Right lobe of liver (tissue), 4 donors: ENCODE data around the gene ADGRG6.

Experiments used
- POLR2A ChIP-seq: fragments of 450-650 bp; IDR thresholded peaks from one replicate; pipeline ENCODE4 v1.6.1; 2017; ENCODE audit warnings: antibody characterized with exemption, mild to moderate bottlenecking
- TF ChIP-seq, protein P1 (sequence below), 4 donors: fragments of 200-600 bp in 3 of 4; fragments of 450-650 bp in 1 of 4; IDR thresholded peaks; one replicate each; pipeline versions ENCODE4 v1.5.1 to v1.8.0; 2016 to 2022; ENCODE audit warnings: antibody characterized with exemption in 4 of 4, mild to moderate bottlenecking in 2 of 4
- donor health status: DM: no; HTN: no; CAD: no.
- donor health status: DM: no; HTN: no; CAD: no.
- donor health status: DM: no; HTN: yes; CAD: no.

- TF ChIP-seq POLR2A: no peak
- TF ChIP-seq, protein P1, sequence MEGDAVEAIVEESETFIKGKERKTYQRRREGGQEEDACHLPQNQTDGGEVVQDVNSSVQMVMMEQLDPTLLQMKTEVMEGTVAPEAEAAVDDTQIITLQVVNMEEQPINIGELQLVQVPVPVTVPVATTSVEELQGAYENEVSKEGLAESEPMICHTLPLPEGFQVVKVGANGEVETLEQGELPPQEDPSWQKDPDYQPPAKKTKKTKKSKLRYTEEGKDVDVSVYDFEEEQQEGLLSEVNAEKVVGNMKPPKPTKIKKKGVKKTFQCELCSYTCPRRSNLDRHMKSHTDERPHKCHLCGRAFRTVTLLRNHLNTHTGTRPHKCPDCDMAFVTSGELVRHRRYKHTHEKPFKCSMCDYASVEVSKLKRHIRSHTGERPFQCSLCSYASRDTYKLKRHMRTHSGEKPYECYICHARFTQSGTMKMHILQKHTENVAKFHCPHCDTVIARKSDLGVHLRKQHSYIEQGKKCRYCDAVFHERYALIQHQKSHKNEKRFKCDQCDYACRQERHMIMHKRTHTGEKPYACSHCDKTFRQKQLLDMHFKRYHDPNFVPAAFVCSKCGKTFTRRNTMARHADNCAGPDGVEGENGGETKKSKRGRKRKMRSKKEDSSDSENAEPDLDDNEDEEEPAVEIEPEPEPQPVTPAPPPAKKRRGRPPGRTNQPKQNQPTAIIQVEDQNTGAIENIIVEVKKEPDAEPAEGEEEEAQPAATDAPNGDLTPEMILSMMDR (IDR thresholded peaks at IDR 0.05): no peak
Observed at GRCh38 chr6:142356201-142356883, 54.5 kb downstream of the ADGRG6 start.
